ENCODE data around the gene OR1F1. TPM values are rescaled to one million over a fixed set of nuclear protein-coding genes. Genes with fewer than 3 reads are reported as not detected.

OR1F1 gene
- total RNA-seq, 1 donor from 2014 or later = 0.32 TPM

DNA sequence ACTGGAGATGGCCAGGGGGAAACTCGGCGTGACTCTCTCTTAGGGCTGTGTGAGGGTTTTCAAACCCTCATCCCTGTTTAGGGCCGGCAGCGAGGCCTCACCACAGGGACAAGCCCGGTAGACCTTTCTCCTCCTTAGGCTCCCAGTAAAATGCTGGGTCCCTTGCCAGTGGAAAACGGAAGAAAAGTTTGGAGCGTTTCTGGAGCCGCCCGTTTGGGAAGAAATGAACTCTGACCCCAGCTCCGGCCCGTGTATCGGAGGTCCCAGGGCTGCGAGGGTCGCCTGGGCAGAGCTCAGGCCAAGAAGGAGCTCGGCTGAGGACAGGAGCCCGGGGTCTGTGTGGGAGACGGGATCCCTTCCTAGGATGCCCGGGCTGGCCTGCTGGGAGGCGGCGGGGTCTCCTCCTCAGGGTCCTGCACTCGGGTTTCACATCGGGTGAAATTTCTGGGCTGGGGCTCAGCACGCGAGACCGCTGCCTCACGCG lies 29.9 kb upstream of the OR1F1 start:
- DNase-seq (ENCODE audit: low read depth) (no peak), FAIRE-seq (no peak)
- H3K27ac ChIP-seq (ENCODE audit: low read depth, low read length) = peak overlapping the region; percentile 12
- Mint-ChIP-seq H3K27me3 (ENCODE audit: low read depth, unreplicated experiment) (no peaks in the 10 kb centered on the region), H3K9me3 (ENCODE audit: unreplicated experiment) (peaks cover 3% of the 10 kb centered on the region), H3K4me1 (ENCODE audit: low read depth, unreplicated experiment) (no peaks in the 10 kb centered on the region), H3K27ac (ENCODE audit: unreplicated experiment) (peak overlapping the region; percentile 84), H3K4me3 (ENCODE audit: unreplicated experiment) (peak overlapping the region; percentile 87), H3K36me3 (ENCODE audit: low read depth, unreplicated experiment) (no peaks in the 10 kb centered on the region)
- H3K4me3 ChIP-seq (ENCODE audit: insufficient read depth, low read depth, low read length) = peak overlapping the region; percentile 69
- H3K9me3 ChIP-seq (ENCODE audit: insufficient read depth, low read depth, low read length) = no peaks in the 10 kb centered on the region
- no peaks in the 10 kb centered on the region for H3K79me2 ChIP-seq (ENCODE audit: insufficient read depth, low read length)
- H3K36me3 ChIP-seq (ENCODE audit: insufficient read depth, low read length) = no peaks in the 10 kb centered on the region
- H3K4me1 ChIP-seq (ENCODE audit: insufficient read depth, low read length) = peaks cover 8% of the 10 kb centered on the region
- no peaks in the 10 kb centered on the region for H3K27me3 ChIP-seq (ENCODE audit: insufficient read depth, low read length)
- H3K9ac ChIP-seq (ENCODE audit: low read length) = peak overlapping the region; percentile 77
- H3K4me2 ChIP-seq (ENCODE audit: low read length) = peak overlapping the region; percentile 98
- TF ChIP-seq, protein P1, sequence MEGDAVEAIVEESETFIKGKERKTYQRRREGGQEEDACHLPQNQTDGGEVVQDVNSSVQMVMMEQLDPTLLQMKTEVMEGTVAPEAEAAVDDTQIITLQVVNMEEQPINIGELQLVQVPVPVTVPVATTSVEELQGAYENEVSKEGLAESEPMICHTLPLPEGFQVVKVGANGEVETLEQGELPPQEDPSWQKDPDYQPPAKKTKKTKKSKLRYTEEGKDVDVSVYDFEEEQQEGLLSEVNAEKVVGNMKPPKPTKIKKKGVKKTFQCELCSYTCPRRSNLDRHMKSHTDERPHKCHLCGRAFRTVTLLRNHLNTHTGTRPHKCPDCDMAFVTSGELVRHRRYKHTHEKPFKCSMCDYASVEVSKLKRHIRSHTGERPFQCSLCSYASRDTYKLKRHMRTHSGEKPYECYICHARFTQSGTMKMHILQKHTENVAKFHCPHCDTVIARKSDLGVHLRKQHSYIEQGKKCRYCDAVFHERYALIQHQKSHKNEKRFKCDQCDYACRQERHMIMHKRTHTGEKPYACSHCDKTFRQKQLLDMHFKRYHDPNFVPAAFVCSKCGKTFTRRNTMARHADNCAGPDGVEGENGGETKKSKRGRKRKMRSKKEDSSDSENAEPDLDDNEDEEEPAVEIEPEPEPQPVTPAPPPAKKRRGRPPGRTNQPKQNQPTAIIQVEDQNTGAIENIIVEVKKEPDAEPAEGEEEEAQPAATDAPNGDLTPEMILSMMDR (IDR thresholded peaks at IDR 0.05; ENCODE audit: insufficient read depth, low read depth, low read length) = no peak
- TF ChIP-seq EZH2 (IDR thresholded peaks at IDR 0.05; ENCODE audit: insufficient read depth, low read length) = no peak
- no peaks in the 10 kb centered on the region for H4K20me1 ChIP-seq (ENCODE audit: insufficient read depth, low read length)
- H2AFZ ChIP-seq (ENCODE audit: low read depth, low read length) = peak overlapping the region; percentile 88

DNA sequence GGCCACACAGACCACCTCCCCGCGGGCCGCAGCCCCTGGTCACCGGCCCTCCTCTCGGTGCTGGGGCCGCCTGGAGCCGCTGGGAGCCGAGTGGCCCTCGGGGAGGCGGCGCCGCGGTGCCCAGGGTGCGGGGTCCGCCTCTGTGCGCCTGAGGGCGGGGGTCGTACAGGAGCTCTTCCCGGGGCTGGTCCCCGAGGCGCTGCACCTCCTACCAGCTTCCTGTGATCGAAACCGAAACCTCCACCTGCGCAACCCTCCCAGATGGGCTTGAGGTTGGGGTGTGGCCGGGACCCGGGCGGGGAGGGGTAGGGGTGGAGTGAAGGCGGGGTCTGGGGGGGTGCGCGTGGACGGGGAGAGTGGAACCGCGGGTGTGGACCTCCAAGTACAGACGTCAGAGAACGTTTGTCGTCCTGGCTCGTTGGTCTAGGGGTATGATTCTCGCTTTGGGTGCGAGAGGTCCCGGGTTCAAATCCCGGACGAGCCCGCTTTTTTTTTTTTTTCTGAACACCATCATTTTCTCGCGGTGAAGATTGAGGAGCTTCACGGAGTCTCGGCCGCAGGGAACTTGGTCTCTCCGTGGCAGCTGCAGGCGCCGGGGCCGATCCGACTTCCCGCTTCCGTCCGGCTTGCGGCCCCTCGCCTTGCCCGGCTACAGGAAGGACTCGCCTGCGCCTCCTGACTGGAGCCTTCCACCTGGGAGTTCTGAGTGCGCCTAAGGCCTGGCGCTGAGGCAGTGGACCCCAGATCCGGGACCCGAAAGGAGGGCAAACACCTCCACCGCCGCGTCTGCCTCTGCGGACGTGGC lies 29.3 kb upstream of the OR1F1 start:
- Mint-ChIP-seq H3K27me3 (ENCODE audit: low read depth, unreplicated experiment) (peaks cover 2% of the 10 kb centered on the region), H3K27ac (ENCODE audit: unreplicated experiment) (peak overlapping the region; percentile 96), H3K4me1 (ENCODE audit: low read depth, unreplicated experiment) (no peaks in the 10 kb centered on the region), H3K36me3 (ENCODE audit: low read depth, unreplicated experiment) (no peaks in the 10 kb centered on the region), H3K9me3 (ENCODE audit: unreplicated experiment) (peaks cover 3% of the 10 kb centered on the region), H3K4me3 (ENCODE audit: unreplicated experiment) (peak overlapping the region; percentile 87)
- peak overlapping the region; percentile 69 for H3K4me3 ChIP-seq (ENCODE audit: insufficient read depth, low read depth, low read length)
- TF ChIP-seq, protein P1 (IDR thresholded peaks at IDR 0.05; ENCODE audit: insufficient read depth, low read depth, low read length) = no peak
- no peak for TF ChIP-seq EZH2 (IDR thresholded peaks at IDR 0.05; ENCODE audit: insufficient read depth, low read length)
- FAIRE-seq = no peak
- H4K20me1 ChIP-seq (ENCODE audit: insufficient read depth, low read length) = no peaks in the 10 kb centered on the region
- H3K4me1 ChIP-seq (ENCODE audit: insufficient read depth, low read length) = peaks cover 8% of the 10 kb centered on the region
- H3K9ac ChIP-seq (ENCODE audit: low read length) = peak overlapping the region; percentile 80
- H2AFZ ChIP-seq (ENCODE audit: low read depth, low read length) = peak overlapping the region; percentile 98
- H3K9me3 ChIP-seq (ENCODE audit: insufficient read depth, low read depth, low read length) = no peaks in the 10 kb centered on the region
- peak; percentile 78 for DNase-seq (ENCODE audit: low read depth)
- H3K27me3 ChIP-seq (ENCODE audit: insufficient read depth, low read length) = no peaks in the 10 kb centered on the region
- H3K36me3 ChIP-seq (ENCODE audit: insufficient read depth, low read length) = no peaks in the 10 kb centered on the region
- H3K4me2 ChIP-seq (ENCODE audit: low read length) = peak overlapping the region; percentile 98
- peak overlapping the region; percentile 65 for H3K27ac ChIP-seq (ENCODE audit: low read depth, low read length)
- H3K79me2 ChIP-seq (ENCODE audit: insufficient read depth, low read length) = no peaks in the 10 kb centered on the region

Data from astrocyte (in vitro differentiated cells and primary cell).